ENCODE results near the gene CPN2.

The CPN2 gene

DNA sequence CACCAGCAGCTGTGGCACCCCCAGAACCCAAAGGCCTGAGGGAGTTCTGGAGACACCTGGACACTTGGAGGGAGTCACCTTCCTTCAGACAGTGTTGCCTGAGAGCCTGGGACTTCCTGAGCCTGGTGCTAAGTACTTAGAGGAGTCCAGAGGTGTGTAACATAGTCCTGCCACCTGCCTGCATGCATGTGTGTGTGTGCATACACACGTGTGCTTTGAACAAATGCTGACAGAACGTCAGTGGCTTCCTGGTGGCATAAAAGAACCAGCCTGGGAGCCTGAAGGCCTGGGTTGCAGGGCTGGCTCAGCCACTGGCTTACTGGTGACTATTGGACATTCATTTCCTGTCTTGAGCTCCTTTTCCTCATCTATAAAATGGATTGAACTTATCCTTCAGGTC lies 3.2 kb upstream of the CPN2 start:
- no peak for DNase-seq (ENCODE audit: extremely low spot score)
- no peak for TF ChIP-seq ARNT (IDR thresholded peaks at IDR 0.05)
- no peak for TF ChIP-seq SP1 (IDR thresholded peaks at IDR 0.05)
- TF ChIP-seq ZNF384 (IDR thresholded peaks at IDR 0.05) = no peak
- CTCF ChIA-PET = no interaction called here
- POLR2A ChIA-PET = no interaction called here

DNA sequence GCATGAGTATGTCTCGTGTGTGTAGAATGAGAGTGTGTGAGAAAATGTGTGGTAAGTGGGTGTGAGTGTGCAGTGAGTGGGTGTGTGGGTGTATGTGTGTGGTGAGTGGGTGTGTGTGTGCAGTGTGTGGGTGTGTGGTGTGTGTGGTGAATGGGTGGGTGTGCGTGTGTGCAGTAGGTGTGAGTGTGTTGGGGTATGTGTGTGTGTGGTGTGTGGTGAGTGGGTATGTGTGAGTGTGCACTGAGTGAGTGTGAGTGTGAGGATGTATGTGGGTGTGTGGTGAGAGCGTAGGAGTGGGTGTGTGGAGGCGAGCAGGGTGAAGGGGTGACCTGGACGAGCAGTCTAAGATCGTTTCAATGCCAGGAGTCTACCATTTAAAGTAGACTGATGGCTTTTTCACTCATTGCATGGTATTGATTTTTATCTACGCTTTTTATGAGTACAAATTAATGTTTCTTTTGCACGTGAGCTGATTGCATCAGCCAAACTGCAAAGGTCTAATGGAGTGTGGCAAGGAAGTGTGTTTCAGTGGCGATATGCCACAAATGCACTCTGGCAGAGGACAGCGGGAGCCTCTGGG lies 1.6 kb upstream of the CPN2 start:
- ChIA-PET POLR2A (no interaction called here), CTCF (no interaction called here)
- DNase-seq (ENCODE audit: extremely low spot score) = no peak
- peak; percentile 50; the same call in 1 of the 2 replicates for TF ChIP-seq ARNT (IDR thresholded peaks at IDR 0.05)
- no peak for TF ChIP-seq ZNF384 (IDR thresholded peaks at IDR 0.05)

DNA sequence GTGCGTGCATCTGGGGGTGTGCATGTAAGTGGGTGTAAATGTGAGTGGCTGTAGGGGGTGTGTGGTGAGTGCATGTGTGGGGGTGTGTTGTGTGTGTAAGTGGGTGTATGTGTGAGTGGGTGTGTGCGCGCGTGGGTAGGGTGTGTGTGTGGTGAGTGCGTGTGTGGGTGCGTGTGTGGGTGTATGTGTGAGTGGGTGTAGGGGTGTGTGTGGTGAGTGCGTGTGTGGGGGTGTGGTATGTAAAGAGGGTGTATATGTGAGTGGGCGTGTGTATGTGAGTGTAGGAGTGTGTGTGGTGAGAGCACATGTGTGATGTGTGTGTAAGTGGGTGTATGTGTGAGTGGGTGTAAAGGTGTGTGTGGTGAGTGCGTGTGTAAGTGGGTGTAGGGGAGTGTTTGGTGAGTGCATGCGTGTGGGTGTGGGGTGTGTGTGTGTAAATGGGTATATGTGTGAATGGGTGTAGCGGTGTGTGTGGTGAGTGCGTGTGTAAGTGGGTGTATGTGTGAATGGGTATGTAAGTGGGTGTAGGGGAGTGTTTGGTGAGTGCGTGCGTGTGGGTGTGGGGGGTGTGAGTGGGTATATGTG lies 916 bp upstream of the CPN2 start:
- ChIA-PET CTCF (no interaction called here), POLR2A (no interaction called here)

DNA sequence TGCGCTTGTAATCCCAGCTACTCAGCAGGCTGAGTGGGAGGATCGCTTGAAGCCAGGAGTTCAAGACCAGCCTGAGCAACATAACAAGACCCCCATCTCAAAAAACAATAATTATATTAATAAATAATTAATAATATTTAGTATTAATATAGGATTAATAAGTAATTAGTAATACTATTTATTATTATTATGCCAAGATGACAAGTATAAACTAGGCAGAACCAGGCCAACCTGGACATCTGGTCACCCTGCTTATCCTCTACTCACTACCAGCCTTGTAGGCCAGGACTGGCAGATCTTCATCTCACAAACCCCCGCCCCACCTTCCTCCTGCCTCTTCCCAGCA lies 429 bp downstream of the CPN2 start:
- CTCF ChIA-PET = interaction anchor here (1.0 to 1.1 kb wide), 2 partner anchors 9 to 17 kb away, joined by 3 to 5 read pairs; no protein-coding TSS in a partner anchor
- DNase-seq (ENCODE audit: extremely low spot score) = no peak

More for the DNA sequence above, 916 bp upstream of the CPN2 start:
- DNase-seq (ENCODE audit: extremely low spot score) = no peak
- TF ChIP-seq CTBP1 (IDR thresholded peaks at IDR 0.05; ENCODE audit: borderline replicate concordance) = no peak
- no peak for TF ChIP-seq FOXK2 (IDR thresholded peaks at IDR 0.05)
- no peak for TF ChIP-seq LEF1 (IDR thresholded peaks at IDR 0.05; ENCODE audit: borderline replicate concordance)
- TF ChIP-seq BHLHE40 (IDR thresholded peaks at IDR 0.05; ENCODE audit: borderline replicate concordance) = no peak
- no peak for TF ChIP-seq L3MBTL2 (conservative IDR thresholded peaks at IDR 0.05)
- TF ChIP-seq, protein P1, sequence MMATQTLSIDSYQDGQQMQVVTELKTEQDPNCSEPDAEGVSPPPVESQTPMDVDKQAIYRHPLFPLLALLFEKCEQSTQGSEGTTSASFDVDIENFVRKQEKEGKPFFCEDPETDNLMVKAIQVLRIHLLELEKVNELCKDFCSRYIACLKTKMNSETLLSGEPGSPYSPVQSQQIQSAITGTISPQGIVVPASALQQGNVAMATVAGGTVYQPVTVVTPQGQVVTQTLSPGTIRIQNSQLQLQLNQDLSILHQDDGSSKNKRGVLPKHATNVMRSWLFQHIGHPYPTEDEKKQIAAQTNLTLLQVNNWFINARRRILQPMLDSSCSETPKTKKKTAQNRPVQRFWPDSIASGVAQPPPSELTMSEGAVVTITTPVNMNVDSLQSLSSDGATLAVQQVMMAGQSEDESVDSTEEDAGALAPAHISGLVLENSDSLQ (IDR thresholded peaks at IDR 0.05) = no peak
- no peak for TF ChIP-seq FOXM1 (IDR thresholded peaks at IDR 0.05; ENCODE audit: borderline replicate concordance)
- no peak for TF ChIP-seq ZNF384 (IDR thresholded peaks at IDR 0.05)
- no peak for TF ChIP-seq FOXA1 (IDR thresholded peaks at IDR 0.05)
- no peak for TF ChIP-seq ELF4 (IDR thresholded peaks at IDR 0.05)

DNA sequence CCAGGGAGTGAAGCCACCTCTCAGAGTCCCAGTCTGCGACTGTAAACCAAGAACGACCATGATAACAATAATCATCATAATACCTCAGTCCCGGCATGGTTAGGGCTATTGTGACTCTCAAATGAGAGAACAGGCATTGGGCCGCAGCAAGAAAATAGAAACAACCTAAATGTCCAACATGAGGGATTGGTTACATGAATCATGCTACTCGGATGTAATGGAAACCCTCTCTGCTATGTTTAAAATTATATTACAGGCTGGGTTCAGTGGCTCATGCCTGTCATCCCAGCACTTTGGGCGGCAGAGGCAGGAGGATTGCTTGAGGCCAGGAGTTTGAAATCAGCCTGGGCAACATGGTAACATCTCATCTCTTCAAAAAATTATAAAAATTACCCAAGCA lies 2.8 kb downstream of the CPN2 start:
- ChIA-PET POLR2A (no interaction called here), CTCF (no interaction called here)
- TF ChIP-seq ZNF384 (IDR thresholded peaks at IDR 0.05) = no peak
- TF ChIP-seq FOXK2 (IDR thresholded peaks at IDR 0.05) = no peak
- no peak for TF ChIP-seq BHLHE40 (IDR thresholded peaks at IDR 0.05; ENCODE audit: borderline replicate concordance)
- no peak for TF ChIP-seq SP1 (IDR thresholded peaks at IDR 0.05)
- TF ChIP-seq L3MBTL2 (conservative IDR thresholded peaks at IDR 0.05) = no peak
- TF ChIP-seq LEF1 (IDR thresholded peaks at IDR 0.05; ENCODE audit: borderline replicate concordance) = no peak
- TF ChIP-seq FOXM1 (IDR thresholded peaks at IDR 0.05; ENCODE audit: borderline replicate concordance) = no peak
- TF ChIP-seq TARDBP (IDR thresholded peaks at IDR 0.05) = no peak
- no peak for TF ChIP-seq SUZ12 (IDR thresholded peaks at IDR 0.05)
- no peak for DNase-seq (ENCODE audit: extremely low spot score)

More for the DNA sequence above, 429 bp downstream of the CPN2 start:
- POLR2A ChIA-PET = no interaction called here
- TF ChIP-seq, protein P1 (IDR thresholded peaks at IDR 0.05) = no peak
- TF ChIP-seq NFRKB (IDR thresholded peaks at IDR 0.05) (no peak), ARNT (IDR thresholded peaks at IDR 0.05) (no peak), FOXK2 (IDR thresholded peaks at IDR 0.05) (no peak), SUZ12 (IDR thresholded peaks at IDR 0.05) (no peak), ELF4 (IDR thresholded peaks at IDR 0.05) (no peak), L3MBTL2 (conservative IDR thresholded peaks at IDR 0.05) (no peak), ZNF384 (IDR thresholded peaks at IDR 0.05) (no peak), LEF1 (IDR thresholded peaks at IDR 0.05; ENCODE audit: borderline replicate concordance) (no peak), SP1 (IDR thresholded peaks at IDR 0.05) (no peak), CTBP1 (IDR thresholded peaks at IDR 0.05; ENCODE audit: borderline replicate concordance) (no peak), FOXM1 (IDR thresholded peaks at IDR 0.05; ENCODE audit: borderline replicate concordance) (no peak), BHLHE40 (IDR thresholded peaks at IDR 0.05; ENCODE audit: borderline replicate concordance) (no peak), HDGF (IDR thresholded peaks at IDR 0.05; ENCODE audit: borderline replicate concordance) (no peak)

DNA sequence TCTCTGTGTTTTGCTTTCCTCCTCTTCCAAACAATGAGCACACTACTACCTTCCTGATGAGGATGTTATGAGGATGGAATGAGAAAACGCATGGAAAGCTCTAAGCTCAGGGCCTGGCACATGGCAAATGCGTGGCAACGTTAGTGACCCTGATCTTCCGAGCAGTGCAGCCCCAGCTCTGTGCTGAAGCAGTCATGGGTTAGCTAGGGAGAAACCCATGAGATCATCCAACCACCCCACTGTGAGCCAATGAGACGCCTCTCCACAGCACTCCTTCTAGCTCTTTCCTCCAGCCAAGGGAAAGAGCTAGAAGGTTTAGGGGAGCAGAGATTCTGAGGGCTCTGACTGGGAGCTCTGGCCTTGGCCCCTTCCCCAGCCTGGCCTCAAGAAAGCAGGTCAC lies 4.5 kb downstream of the CPN2 start:
- POLR2A ChIA-PET = interaction anchor here (0.6 kb wide), 1 partner anchor 237 kb away, joined by 3 read pairs; no protein-coding TSS in a partner anchor
- DNase-seq (ENCODE audit: extremely low spot score) = no peak
- CTCF ChIA-PET = interaction anchor here (0.7 kb wide), 2 partner anchors 292 to 407 kb away, joined by 3 read pairs; no protein-coding TSS in a partner anchor
- no peak for TF ChIP-seq NFRKB (IDR thresholded peaks at IDR 0.05)
- no peak for TF ChIP-seq ELF4 (IDR thresholded peaks at IDR 0.05)
- TF ChIP-seq CTBP1 (IDR thresholded peaks at IDR 0.05; ENCODE audit: borderline replicate concordance) = no peak
- TF ChIP-seq SP1 (IDR thresholded peaks at IDR 0.05) = no peak
- TF ChIP-seq, protein P1 (IDR thresholded peaks at IDR 0.05) = no peak
- no peak for TF ChIP-seq ARNT (IDR thresholded peaks at IDR 0.05)
- no peak for TF ChIP-seq BHLHE40 (IDR thresholded peaks at IDR 0.05; ENCODE audit: borderline replicate concordance)
- TF ChIP-seq FOXA1 (IDR thresholded peaks at IDR 0.05) = no peak
- TF ChIP-seq TARDBP (IDR thresholded peaks at IDR 0.05) = no peak
- TF ChIP-seq FOXM1 (IDR thresholded peaks at IDR 0.05; ENCODE audit: borderline replicate concordance) = no peak
- TF ChIP-seq HDGF (IDR thresholded peaks at IDR 0.05; ENCODE audit: borderline replicate concordance) = no peak
- no peak for TF ChIP-seq LEF1 (IDR thresholded peaks at IDR 0.05; ENCODE audit: borderline replicate concordance)
- no peak for TF ChIP-seq L3MBTL2 (conservative IDR thresholded peaks at IDR 0.05)

Measured in HEK293T (cell line).